BE2C (cell line): Measurements from ENCODE around the gene ITGA3.
"Not testable (repeated sequence)": the region's sequence is repeated elsewhere in the genome, so short reads cannot be mapped to it uniquely, and the experiment has no call there.

ENCODE experiments used
- DNase-seq: peaks from one replicate; pipeline ENCODE4 v3.0.0-alpha.2; 2020
- H3K27me3 ChIP-seq: fragments of 250-450 bp; sonication (Bioruptor Pico); 2 replicates; pipeline ENCODE4 v1.5.1; 2020; ENCODE audit warnings: mild to moderate bottlenecking
- H3K36me3 ChIP-seq: fragments of 250-450 bp; sonication (Bioruptor Pico); 2 replicates; pipeline ENCODE4 v1.5.1; 2020; ENCODE audit warnings: mild to moderate bottlenecking
- H3K4me1 ChIP-seq: fragments of 250-450 bp; sonication (Bioruptor Pico); 2 replicates; pipeline ENCODE4 v1.5.1; 2020
- H3K4me3 ChIP-seq: 2 replicates; pipeline ENCODE4 v1.5.1; 2011; ENCODE audit warnings: low read depth, low read length
- H3K9me3 ChIP-seq: fragments of 250-450 bp; sonication (Bioruptor Pico); 2 replicates; pipeline ENCODE4 v1.5.1; 2020
- CTCF ChIP-seq: IDR thresholded peaks from 2 replicates; pipeline ENCODE4 v1.5.1; 2012; ENCODE audit warnings: mild to moderate bottlenecking, low read depth, low read length

ITGA3 gene

DNA sequence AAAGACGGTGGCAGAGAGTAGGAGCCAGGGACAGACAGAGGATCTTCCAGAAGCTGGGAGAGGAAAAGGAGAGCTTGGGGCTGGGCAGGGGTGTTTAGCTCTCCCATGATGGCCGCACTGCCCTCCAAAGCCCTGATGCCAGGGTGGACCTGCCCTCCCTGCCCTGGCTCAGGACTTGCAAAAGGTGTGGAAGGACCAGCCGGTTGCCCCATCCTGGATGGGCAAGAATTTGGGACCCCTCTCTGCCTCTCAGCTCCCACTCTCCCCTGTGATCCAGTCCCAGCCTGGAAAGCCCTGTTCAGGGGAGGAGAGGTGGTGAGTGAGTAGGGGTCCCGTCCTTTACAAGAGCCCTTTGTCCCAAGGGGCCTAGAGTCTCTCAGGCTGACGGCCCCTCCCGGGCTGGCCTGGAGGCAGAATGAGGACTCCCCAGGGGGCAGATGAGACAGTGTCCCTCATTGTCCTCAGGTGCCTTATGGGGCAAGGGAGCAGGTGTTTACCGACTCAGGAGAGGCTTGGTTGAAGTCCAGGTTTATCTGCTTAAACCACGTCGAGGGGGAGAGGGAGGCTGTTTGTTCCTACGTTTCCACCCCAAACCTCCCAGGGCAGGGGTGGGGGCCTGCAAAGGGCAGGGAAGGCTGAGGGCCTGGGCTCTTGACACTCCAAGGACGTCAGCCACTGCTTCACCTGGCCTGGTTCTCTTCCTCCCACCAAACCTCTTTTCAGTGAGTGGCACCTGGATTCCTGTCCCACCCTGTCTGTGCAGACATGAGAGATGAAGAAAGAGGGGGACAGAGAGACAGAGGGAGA lies 19.3 kb upstream of the ITGA3 start:
- TF ChIP-seq CTCF: no peak
- no peaks in the 10 kb centered on the region for H3K27me3 ChIP-seq

DNA sequence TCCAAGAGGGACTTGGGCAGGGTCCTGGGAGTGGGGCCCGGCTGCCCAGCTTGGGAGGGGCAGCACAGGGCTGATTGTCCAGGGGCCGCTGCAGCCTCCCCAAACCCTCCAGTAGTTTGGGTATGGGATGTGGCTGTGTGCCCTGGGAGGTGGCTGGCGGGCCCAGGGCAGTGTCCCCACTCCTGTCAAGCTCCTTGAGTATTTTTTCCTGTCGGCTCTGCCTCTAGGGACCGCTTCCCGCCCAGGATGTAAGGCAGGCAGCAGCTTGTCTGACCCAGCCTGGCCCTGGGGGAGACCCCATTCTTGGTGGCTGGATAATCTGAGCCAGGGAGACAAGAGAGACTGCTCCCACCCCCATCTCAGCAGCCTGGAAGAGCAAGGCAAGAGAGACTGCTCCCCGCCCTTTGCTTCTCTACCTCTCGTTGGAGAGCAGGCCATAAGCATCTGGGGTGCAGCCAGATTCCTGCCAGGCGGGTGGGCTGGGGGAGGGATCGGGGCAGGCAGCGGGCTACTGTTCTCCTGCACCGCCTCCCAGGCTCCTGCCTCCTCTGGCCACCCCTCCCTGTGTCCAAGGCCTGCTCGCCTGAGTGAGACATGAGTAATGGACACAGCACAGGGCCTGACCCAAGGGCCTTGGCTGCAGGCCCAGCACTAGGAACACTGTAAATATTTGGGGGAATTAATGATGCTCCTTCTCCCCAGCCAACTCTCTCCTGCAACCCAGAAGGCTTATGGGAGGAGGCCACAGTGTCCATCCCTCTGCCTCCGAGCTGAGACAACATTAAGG lies 18.4 kb upstream of the ITGA3 start:
- Histone ChIP-seq H3K4me1 (no peaks in the 10 kb centered on the region), H3K27me3 (no peaks in the 10 kb centered on the region), H3K36me3 (no peaks in the 10 kb centered on the region), H3K4me3 (no peak overlapping the region), H3K9me3 (no peaks in the 10 kb centered on the region)
- TF ChIP-seq CTCF: no peak
- no peak for DNase-seq

More for the DNA sequence above, 19.3 kb upstream of the ITGA3 start:
- no peak for DNase-seq
- no peaks in the 10 kb centered on the region for H3K4me1 ChIP-seq
- H3K36me3 ChIP-seq: no peaks in the 10 kb centered on the region
- H3K9me3 ChIP-seq: no peaks in the 10 kb centered on the region
- no peak overlapping the region for H3K4me3 ChIP-seq

DNA sequence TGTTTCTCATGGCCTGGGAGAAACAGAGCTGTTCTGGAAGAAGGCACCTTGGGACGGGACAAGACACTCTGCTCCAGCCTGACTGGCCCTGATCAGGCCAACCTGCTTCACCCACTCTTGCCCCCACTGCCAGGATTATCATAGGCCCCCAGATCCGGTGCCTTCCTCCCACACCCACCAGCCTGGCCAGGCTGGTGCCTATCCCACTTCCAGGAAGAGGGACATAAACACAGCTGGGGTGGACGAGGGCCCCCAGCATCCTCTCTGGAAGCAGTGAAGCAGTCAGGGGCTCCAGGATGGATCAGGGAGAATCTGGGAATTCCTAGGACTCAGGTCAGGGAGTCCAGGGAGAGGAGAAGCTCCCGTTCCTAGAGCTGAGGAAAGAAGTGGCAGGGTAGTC lies 16.9 kb upstream of the ITGA3 start:
- DNase-seq: no peak
- no peaks in the 10 kb centered on the region for H3K27me3 ChIP-seq

DNA sequence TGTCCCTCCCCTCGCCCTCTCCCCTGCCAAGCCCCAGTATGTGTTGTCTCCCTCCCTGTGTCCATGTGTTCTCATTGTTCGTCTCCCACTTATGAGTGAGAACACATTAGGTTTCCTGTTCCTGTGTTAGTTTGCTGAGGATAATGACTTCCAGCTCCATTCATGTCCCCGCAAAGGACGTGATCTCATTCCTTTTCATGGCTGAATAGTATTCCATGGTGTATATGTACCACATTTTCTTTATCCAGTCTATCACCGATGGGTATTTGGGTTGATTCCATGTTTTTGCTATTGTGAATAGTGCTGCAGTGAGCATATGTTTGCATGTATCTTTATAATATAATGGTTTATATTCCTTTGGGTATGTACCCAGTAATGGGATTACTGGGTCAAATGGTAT lies 15.4 kb upstream of the ITGA3 start:
- not testable (repeated sequence) for DNase-seq, H3K36me3 ChIP-seq, H3K4me3 ChIP-seq, H3K27me3 ChIP-seq, H3K4me1 ChIP-seq, H3K9me3 ChIP-seq

More for the DNA sequence above, 16.9 kb upstream of the ITGA3 start:
- Histone ChIP-seq H3K4me1 (no peaks in the 10 kb centered on the region), H3K9me3 (no peaks in the 10 kb centered on the region), H3K4me3 (no peak overlapping the region), H3K36me3 (no peaks in the 10 kb centered on the region)
- TF ChIP-seq CTCF: no peak

DNA sequence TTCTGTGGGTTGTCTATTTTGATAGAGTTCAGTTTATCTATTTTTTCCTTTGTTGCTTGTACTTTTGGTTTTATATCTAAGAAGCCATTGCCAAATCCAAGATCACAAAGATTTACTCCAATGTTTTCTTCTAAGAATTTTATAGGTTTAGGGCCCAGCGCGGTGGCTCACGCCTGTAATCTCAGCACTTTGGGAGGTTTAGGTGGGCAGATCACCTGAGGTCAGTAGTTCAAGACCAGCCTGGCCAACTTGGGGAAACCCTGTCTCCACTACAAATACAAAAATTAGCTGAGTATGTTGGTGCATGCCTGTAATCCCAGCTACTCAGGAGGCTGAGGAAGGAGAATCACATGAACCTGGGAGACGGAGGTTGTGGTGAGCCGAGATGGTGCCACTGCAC lies 13.7 kb upstream of the ITGA3 start:
- DNase-seq: no peak
- Histone ChIP-seq H3K4me3 (no peak overlapping the region), H3K27me3 (no peaks in the 10 kb centered on the region), H3K36me3 (no peaks in the 10 kb centered on the region), H3K4me1 (no peaks in the 10 kb centered on the region), H3K9me3 (no peaks in the 10 kb centered on the region)
- TF ChIP-seq CTCF: no peak

DNA sequence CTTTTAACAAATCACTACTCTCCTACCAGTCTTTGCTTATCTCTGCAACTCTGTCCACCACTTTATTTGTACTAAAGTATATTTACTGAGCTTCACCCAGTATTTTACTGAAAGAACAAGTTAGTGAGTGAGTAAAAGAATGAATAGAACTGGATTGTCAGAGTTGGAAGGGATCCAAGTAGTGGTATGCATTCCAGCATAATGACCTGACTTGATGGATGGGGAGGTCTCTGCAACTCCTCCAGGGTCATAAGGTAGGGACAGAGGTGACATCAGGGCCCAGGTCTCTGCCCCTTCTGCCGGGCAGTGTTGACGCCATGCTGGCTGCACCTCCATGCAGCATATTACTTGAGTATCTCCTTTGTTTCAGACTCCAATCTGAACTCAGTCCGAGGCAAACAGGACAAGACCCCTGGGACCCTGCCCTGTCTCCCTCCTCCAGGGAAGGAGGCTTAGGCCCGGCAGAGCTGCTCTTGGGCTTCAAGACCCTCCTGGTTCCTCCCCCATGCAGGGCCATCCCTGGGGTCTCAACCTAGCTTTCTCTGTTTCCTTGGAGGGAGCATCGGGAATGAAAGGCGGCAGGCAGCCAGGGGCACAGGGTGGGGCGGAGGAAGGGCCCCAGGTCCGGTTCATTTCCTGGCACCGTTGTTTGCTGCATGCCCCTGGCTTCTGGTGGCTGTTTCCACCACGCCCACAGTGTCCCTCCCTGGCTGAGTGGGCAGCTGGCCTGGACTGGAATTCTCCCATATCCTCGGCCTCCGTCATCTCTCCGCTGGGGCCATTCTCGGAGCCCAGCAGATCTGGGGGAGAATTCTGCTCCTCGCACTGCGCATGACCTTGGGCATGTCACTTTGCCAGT lies 12.4 kb upstream of the ITGA3 start:
- H3K27me3 ChIP-seq: no peaks in the 10 kb centered on the region
- no peaks in the 10 kb centered on the region for H3K4me1 ChIP-seq
- no peak for DNase-seq
- H3K9me3 ChIP-seq: no peaks in the 10 kb centered on the region
- no peak overlapping the region for H3K4me3 ChIP-seq
- no peak for TF ChIP-seq CTCF
- H3K36me3 ChIP-seq: no peaks in the 10 kb centered on the region
